22Rv1 (cell line): ENCODE results near the gene CACNB4.

Source experiments
- ZFX ChIP-seq: fragments of 450-650 bp; IDR thresholded peaks from 2 replicates; pipeline ENCODE4 v1.6.1; 2017; ENCODE audit warnings: antibody characterized with exemption, borderline replicate concordance
- TF ChIP-seq, protein P1 (sequence below): fragments of 450-650 bp; IDR thresholded peaks from 2 replicates; pipeline ENCODE4 v1.5.1; 2017; ENCODE audit warnings: mild to moderate bottlenecking

DNA sequence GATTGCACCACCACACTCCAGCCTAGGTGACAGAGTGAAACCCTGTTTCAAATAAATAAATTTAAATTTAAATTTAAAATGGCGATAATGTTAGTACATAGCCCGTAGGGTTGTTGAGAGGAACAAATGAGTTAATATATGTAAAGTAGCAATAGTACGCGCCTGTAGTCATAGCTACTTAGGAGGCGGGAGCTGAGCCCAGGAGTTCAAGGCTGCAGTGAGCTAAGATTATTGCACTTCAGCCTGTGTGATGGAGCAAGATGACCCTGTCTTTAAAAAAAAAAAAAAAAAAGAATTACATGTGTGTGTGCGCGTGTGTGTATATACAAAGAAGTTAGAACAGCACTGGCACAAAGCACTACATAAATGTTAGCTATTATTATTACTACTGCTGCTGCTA is 153.2 kb downstream of the CACNB4 start:
- TF ChIP-seq, protein P1, sequence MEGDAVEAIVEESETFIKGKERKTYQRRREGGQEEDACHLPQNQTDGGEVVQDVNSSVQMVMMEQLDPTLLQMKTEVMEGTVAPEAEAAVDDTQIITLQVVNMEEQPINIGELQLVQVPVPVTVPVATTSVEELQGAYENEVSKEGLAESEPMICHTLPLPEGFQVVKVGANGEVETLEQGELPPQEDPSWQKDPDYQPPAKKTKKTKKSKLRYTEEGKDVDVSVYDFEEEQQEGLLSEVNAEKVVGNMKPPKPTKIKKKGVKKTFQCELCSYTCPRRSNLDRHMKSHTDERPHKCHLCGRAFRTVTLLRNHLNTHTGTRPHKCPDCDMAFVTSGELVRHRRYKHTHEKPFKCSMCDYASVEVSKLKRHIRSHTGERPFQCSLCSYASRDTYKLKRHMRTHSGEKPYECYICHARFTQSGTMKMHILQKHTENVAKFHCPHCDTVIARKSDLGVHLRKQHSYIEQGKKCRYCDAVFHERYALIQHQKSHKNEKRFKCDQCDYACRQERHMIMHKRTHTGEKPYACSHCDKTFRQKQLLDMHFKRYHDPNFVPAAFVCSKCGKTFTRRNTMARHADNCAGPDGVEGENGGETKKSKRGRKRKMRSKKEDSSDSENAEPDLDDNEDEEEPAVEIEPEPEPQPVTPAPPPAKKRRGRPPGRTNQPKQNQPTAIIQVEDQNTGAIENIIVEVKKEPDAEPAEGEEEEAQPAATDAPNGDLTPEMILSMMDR = no peak
- TF ChIP-seq ZFX = no peak
